Gastroesophageal sphincter (tissue), 3 donors: ENCODE results near the gene SYNGAP1.

ENCODE experiments used
- CTCF ChIP-seq, 4 experiments: fragments of 200-600 bp in 2 of 4; fragments of 450-650 bp in 2 of 4; sonication (generic) in 1 of 4; IDR thresholded peaks; one replicate each; pipeline ENCODE4 v1.5.1; 2017 to 2019; ENCODE audit warnings: antibody characterized with exemption in 4 of 4, mild to moderate bottlenecking in 2 of 4, moderate library complexity in 2 of 4
- EP300 ChIP-seq: sonication (generic); formaldehyde crosslinking; IDR thresholded peaks from one replicate; pipeline ENCODE4 v1.6.1; 2017; ENCODE audit warnings: antibody characterized with exemption, mild to moderate bottlenecking
- POLR2A ChIP-seq, 2 donors: fragments of 450-650 bp; IDR thresholded peaks; one replicate each; pipeline ENCODE4 v1.6.1; 2017; ENCODE audit warnings: antibody characterized with exemption in 2 of 2, mild to moderate bottlenecking in 2 of 2, moderate library complexity in 1 of 2
- POLR2AphosphoS5 ChIP-seq: sonication (generic); formaldehyde crosslinking; IDR thresholded peaks from one replicate; pipeline ENCODE4 v1.6.1; 2017; ENCODE audit warnings: antibody characterized with exemption

- TF ChIP-seq CTCF (IDR thresholded peaks at IDR 0.05), result no peak
- no peak for TF ChIP-seq POLR2A (IDR thresholded peaks at IDR 0.05)
- TF ChIP-seq POLR2AphosphoS5, result no peak
- TF ChIP-seq EP300, result no peak
Observed at GRCh38 chr6:33428966-33429749, 9.3 kb downstream of the SYNGAP1 start.
